Body of pancreas (tissue), 4 donors: ENCODE data around the gene CD79A. TPM values are rescaled to one million over a fixed set of nuclear protein-coding genes. Genes with fewer than 3 reads are reported as not detected.

Experiments
- ATAC-seq: fragments of 150-250 bp; one replicate; pipeline ENCODE4 v1.9.1; 2016
- DNase-seq, 4 donors: peaks; one replicate each; pipeline ENCODE4 v3.0.0-alpha.2; 2019
- H3K27ac ChIP-seq, 4 donors: fragments of 200-600 bp; sonication (generic); 1 replicate in 3 of 4; 2 replicates in 1 of 4; pipeline versions ENCODE4 v1.5.1 to v1.6.1; 2016 to 2019; ENCODE audit warnings: mild to moderate bottlenecking in 1 of 4, mixed read lengths in 1 of 4, moderate library complexity in 1 of 4
- H3K27me3 ChIP-seq, 2 donors: fragments of 200-600 bp; sonication (generic); one replicate each; pipeline ENCODE4 v1.6.0; 2016; ENCODE audit warnings: mild to moderate bottlenecking in 1 of 2
- H3K36me3 ChIP-seq, 2 donors: fragments of 200-600 bp; sonication (generic); replicated peaks in 1 of 2; 2 replicates each; pipeline ENCODE4 v1.5.1; 2016; ENCODE audit warnings: low read depth in 2 of 2; ENCODE audit not compliant: insufficient read depth in 1 of 2
- H3K4me1 ChIP-seq: fragments of 200-600 bp; sonication (generic); one replicate; pipeline ENCODE4 v1.6.0; 2016
- H3K4me3 ChIP-seq, 2 donors: fragments of 200-600 bp; sonication (generic); 1 replicate in 1 of 2; 2 replicates in 1 of 2; pipeline ENCODE4 v1.5.1; 2016 to 2019
- H3K9me3 ChIP-seq, 3 donors: fragments of 200-600 bp; sonication (generic); 1 replicate in 2 of 3; 2 replicates in 1 of 3; pipeline ENCODE4 v1.5.1; 2016
- POLR2A ChIP-seq, 3 donors: fragments of 450-650 bp; IDR thresholded peaks; one replicate each; pipeline ENCODE4 v1.6.1; 2016; ENCODE audit warnings: antibody characterized with exemption in 3 of 3, mild to moderate bottlenecking in 2 of 3
- WGBS, 2 donors: methylation state at CpG; one replicate each; pipeline ENCODE4 v1.1.5; 2017; 5-methylcytosine and 5-hydroxymethylcytosine counted together
- intact Hi-C: fragments of 100-400 bp; cut with DNase I; formaldehyde crosslinking; loops from one replicate; pipeline ENCODE4 v1.15.1; 2023
- total RNA-seq, 2 donors: library from RNA; depleted of rRNA; stranded (reverse); fragments of >200 nt; gene quantifications; one replicate each; pipeline ENCODE4 v1.1.0, GENCODE V29; 2016
- TF ChIP-seq, protein P1 (sequence below), 7 experiments: fragments of 450-650 bp in 4 of 7; fragments of 200-600 bp in 3 of 7; sonication (generic) in 3 of 7; IDR thresholded peaks; one replicate each; pipeline ENCODE4 v1.5.1; 2016 to 2019; ENCODE audit warnings: antibody characterized with exemption in 7 of 7

The CD79A gene
- total RNA-seq, 2 donors from 2014 or later = not detected

DNA sequence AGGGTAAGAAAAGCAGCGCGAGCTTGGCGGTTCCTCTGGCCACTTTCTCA lies 32.3 kb upstream of the CD79A start, which contains the start of gene DMRTC2:
Gene DMRTC2 (plus strand): TSS at position 42 of the 50 bp plus-strand sequence. CDS start 2,387 bp downstream, outside the sequence.
- 81 to 95% methylated on average over 3 of the region's 3 CpGs for WGBS, 2 donors

DNA sequence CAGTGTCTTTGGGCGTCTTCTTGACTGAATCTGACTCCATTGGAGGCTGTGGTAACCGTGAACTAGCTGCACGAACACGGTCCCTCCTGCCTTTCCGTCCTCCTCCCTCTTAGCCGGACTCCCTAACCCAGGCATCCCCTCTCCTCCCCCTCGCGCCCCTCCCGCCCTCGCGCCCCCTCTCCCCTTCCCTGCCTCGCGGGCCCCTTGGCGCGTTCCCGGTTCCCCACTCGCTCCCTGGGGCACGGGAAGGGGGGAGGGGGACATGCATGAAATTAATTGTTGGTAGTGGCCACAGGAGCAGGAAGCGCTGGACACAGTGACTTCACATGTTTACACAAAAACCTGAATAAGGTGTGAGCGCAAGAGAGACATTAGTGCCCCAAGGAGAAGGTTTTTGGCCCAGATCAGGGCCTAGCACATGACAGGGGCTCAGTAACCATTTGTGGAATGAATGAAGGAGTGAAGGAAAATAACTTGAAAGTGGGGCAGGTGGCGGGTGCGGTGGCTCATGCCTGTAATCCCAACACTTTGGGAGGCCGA lies 32.0 kb upstream of the CD79A start:
- no peaks in the 10 kb centered on the region for H3K4me1 ChIP-seq
- intact Hi-C loops = no loop called here
- DNase-seq = no peak
- no peak for TF ChIP-seq POLR2A (IDR thresholded peaks at IDR 0.05)
- TF ChIP-seq, protein P1, sequence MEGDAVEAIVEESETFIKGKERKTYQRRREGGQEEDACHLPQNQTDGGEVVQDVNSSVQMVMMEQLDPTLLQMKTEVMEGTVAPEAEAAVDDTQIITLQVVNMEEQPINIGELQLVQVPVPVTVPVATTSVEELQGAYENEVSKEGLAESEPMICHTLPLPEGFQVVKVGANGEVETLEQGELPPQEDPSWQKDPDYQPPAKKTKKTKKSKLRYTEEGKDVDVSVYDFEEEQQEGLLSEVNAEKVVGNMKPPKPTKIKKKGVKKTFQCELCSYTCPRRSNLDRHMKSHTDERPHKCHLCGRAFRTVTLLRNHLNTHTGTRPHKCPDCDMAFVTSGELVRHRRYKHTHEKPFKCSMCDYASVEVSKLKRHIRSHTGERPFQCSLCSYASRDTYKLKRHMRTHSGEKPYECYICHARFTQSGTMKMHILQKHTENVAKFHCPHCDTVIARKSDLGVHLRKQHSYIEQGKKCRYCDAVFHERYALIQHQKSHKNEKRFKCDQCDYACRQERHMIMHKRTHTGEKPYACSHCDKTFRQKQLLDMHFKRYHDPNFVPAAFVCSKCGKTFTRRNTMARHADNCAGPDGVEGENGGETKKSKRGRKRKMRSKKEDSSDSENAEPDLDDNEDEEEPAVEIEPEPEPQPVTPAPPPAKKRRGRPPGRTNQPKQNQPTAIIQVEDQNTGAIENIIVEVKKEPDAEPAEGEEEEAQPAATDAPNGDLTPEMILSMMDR (IDR thresholded peaks at IDR 0.05) = no peak
- H3K36me3 ChIP-seq = no peaks in the 10 kb centered on the region
- H3K4me3 ChIP-seq = no peak overlapping the region
- H3K9me3 ChIP-seq = no peaks in the 10 kb centered on the region
- H3K27me3 ChIP-seq = no peaks in the 10 kb centered on the region
- ATAC-seq = no peak
- whole genome bisulfite sequencing, 2 donors = 79 to 82% methylated on average over 17 to 23 of the region's 23 CpGs
- no peak overlapping the region for H3K27ac ChIP-seq

More for the DNA sequence above, 32.3 kb upstream of the CD79A start, which contains the start of gene DMRTC2:
- TF ChIP-seq POLR2A (IDR thresholded peaks at IDR 0.05) = no peak
- TF ChIP-seq, protein P1 (IDR thresholded peaks at IDR 0.05) = no peak
- Histone ChIP-seq H3K4me3 (no peak within 1 kb of the TSS), H3K9me3 (no peaks in the 10 kb centered on the region), H3K36me3 (no peaks in the 10 kb centered on the region), H3K27ac (no peak within 1 kb of the TSS), H3K4me1 (no peaks in the 10 kb centered on the region), H3K27me3 (no peaks in the 10 kb centered on the region)
- DNase-seq (no peak), ATAC-seq (no peak)
- intact Hi-C loops = no loop called here

DNA sequence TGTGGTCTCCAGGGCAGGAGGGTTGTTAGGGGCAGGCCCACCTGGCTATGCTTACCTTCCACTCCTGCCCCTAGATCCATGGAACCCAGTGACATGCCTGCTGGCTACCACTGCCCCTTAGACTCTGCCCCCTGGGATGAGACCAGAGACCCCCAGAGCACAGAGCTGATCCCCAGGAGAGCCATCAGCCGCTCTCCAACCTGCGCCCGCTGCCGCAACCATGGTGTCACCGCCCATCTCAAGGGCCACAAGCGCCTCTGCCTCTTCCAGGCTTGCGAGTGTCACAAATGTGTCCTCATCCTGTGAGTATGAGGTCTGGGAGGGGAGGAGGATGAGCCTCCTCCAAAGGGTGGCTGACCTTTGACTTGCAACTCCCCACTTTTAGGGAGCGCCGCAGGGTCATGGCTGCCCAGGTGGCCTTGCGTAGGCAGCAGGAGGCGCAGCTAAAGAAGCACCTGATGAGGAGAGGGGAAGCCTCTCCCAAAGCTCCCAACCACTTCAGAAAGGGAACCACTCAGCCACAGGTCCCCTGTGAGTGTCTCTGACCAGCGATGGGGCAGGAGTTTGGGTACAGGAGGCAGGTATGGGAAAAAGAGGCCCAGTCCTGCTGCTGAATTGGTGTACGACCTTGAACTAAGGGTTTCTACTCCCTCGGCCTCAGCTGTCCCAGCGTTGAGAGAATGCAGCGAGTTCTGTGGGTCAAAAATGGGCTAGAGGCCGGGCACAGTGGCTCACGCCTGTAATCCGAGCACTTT lies 29.6 kb upstream of the CD79A start:
- H3K4me1 ChIP-seq = no peaks in the 10 kb centered on the region
- 74 to 81% methylated on average over 13 to 15 of the region's 19 CpGs for WGBS, 2 donors
- no peaks in the 10 kb centered on the region for H3K36me3 ChIP-seq
- ATAC-seq = no peak
- H3K4me3 ChIP-seq = no peak overlapping the region
- intact Hi-C loops = no loop called here
- DNase-seq = no peak
- H3K27me3 ChIP-seq = no peaks in the 10 kb centered on the region
- no peak overlapping the region for H3K27ac ChIP-seq
- H3K9me3 ChIP-seq = no peaks in the 10 kb centered on the region
- no peak for TF ChIP-seq POLR2A (IDR thresholded peaks at IDR 0.05)
- TF ChIP-seq, protein P1 (IDR thresholded peaks at IDR 0.05) = no peak

DNA sequence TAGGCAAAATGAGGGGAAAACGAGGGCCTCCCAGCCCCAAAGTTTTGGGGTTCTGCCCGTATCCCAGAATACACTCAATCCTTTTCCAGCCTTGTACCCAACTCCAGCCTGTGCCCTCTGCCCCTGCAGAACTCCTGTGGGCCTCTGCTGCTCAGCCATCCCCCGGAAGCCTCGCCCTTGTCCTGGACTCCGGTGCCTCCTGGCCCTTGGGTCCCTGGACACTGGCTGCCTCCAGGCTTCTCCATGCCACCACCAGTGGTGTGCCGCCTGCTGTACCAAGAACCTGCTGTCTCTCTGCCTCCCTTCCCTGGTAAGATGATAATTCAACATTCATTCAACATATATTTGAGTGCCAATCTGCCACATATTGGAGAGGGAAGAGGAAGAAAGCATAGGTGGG lies 28.4 kb upstream of the CD79A start:
- 79 to 85% methylated on average over 6 of the region's 6 CpGs for WGBS, 2 donors
- no peaks in the 10 kb centered on the region for H3K36me3 ChIP-seq
- no peaks in the 10 kb centered on the region for H3K4me1 ChIP-seq
- H3K27me3 ChIP-seq = no peaks in the 10 kb centered on the region
- no peak for ATAC-seq
- H3K27ac ChIP-seq = no peak overlapping the region
- DNase-seq = no peak
- H3K4me3 ChIP-seq = no peak overlapping the region
- intact Hi-C loops = no loop called here
- H3K9me3 ChIP-seq = no peaks in the 10 kb centered on the region
- TF ChIP-seq POLR2A (IDR thresholded peaks at IDR 0.05) = no peak
- TF ChIP-seq, protein P1 (IDR thresholded peaks at IDR 0.05) = no peak

DNA sequence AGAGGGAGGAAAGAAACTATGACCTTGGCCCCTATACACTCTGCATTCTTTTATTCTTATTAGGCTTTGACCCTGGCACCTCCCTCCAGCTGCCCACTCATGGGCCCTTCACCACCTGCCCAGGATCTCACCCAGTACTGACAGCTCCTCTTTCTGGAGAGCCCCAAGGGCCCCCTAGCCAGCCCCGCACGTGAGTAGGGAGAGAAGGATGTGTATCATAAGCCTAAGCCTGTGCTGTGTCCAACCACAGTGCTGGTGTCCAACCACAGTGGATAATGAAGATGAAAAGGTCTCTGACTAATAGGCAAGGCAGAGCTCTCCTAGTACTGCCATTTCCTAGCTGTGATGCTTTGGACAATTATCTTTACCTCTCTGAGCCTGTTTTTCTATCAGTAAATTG lies 28.0 kb upstream of the CD79A start:
- DNase-seq (no peak), ATAC-seq (no peak)
- intact Hi-C loops = no loop called here
- 94 to 97% methylated on average over 2 of the region's 2 CpGs for WGBS, 2 donors
- Histone ChIP-seq H3K4me3 (no peak overlapping the region), H3K27ac (no peak overlapping the region), H3K4me1 (no peaks in the 10 kb centered on the region), H3K9me3 (no peaks in the 10 kb centered on the region), H3K36me3 (no peaks in the 10 kb centered on the region), H3K27me3 (no peaks in the 10 kb centered on the region)
- TF ChIP-seq, protein P1 (IDR thresholded peaks at IDR 0.05) = no peak
- no peak for TF ChIP-seq POLR2A (IDR thresholded peaks at IDR 0.05)
